Measurements from ENCODE around the gene GIPR.
"Not testable (repeated sequence)": the region's sequence is repeated elsewhere in the genome, so short reads cannot be mapped to it uniquely, and the experiment has no call there.

Gene GIPR

GRCh38 chr19:45646345-45646698 is 21.7 kb upstream of the GIPR start:
- no peak for DNase-seq

- no peak for DNase-seq
These were observed 17.3 kb upstream of the GIPR start for GRCh38 chr19:45650722-45651121.

GRCh38 chr19:45653634-45654033 is 14.4 kb upstream of the GIPR start:
- DNase-seq: peak; percentile 98

- no peak for DNase-seq
These were observed 12.9 kb upstream of the GIPR start for GRCh38 chr19:45655073-45655472.

- DNase-seq: no peak
These were observed 10.4 kb upstream of the GIPR start for GRCh38 chr19:45657520-45658167.

- no peak for DNase-seq
These were observed 8.8 kb upstream of the GIPR start for GRCh38 chr19:45659096-45659729.

- no peak for DNase-seq
These were observed 7.4 kb upstream of the GIPR start for GRCh38 chr19:45660636-45661035.

GRCh38 chr19:45663800-45664199 is 4.2 kb upstream of the GIPR start:
- DNase-seq: no peak

GRCh38 chr19:45664575-45664974 is 3.4 kb upstream of the GIPR start:
- no peak for DNase-seq

GRCh38 chr19:45668342-45668871 is 386 bp downstream of the GIPR start:
- peak; percentile 29 for DNase-seq

- DNase-seq: no peak
These were observed 2.8 kb downstream of the GIPR start for GRCh38 chr19:45670670-45671453.

GRCh38 chr19:45674946-45675345 is 6.9 kb downstream of the GIPR start:
- DNase-seq: peak; percentile 56

GRCh38 chr19:45676851-45677263 is 8.8 kb downstream of the GIPR start:
- DNase-seq: peak; percentile 46

GRCh38 chr19:45677351-45678230 is 9.6 kb downstream of the GIPR start:
- DNase-seq: peak; percentile 93

- DNase-seq: peak; percentile 73
These were observed 13.5 kb downstream of the GIPR start for GRCh38 chr19:45681391-45682015.

GRCh38 chr19:45682117-45682516 is 14.1 kb downstream of the GIPR start:
- DNase-seq: no peak

- no peak for DNase-seq
These were observed 14.9 kb downstream of the GIPR start for GRCh38 chr19:45682908-45683307.

- not testable (repeated sequence) for DNase-seq
These were observed 17.0 kb downstream of the GIPR start for GRCh38 chr19:45685045-45685444.

- no peak for DNase-seq
These were observed 19.6 kb downstream of the GIPR start for GRCh38 chr19:45687599-45687998.

GRCh38 chr19:45691516-45692186 is 23.6 kb downstream of the GIPR start, which contains the start of gene SNRPD2:
SNRPD2 (minus strand) TSS chr19:45691953; CDS start chr19:45691888, 65 bp downstream.
- peak; percentile 95 for DNase-seq
